Osteoblast (primary cell): Measurements from ENCODE around the gene ATP13A2. TPM values are rescaled to one million over a fixed set of nuclear protein-coding genes. Genes with fewer than 3 reads are reported as not detected.
"Not testable (repeated sequence)": the region's sequence is repeated elsewhere in the genome, so short reads cannot be mapped to it uniquely, and the experiment has no call there.

Experiments used
- DNase-seq: peaks from one replicate; pipeline ENCODE4 v3.0.0; 2011; ENCODE audit warnings: low spot score, mixed read lengths; ENCODE audit not compliant: insufficient read length; ENCODE audit errors: missing footprints
- H2AFZ ChIP-seq: 2 replicates; pipeline ENCODE4 v1.6.0; 2011; ENCODE audit warnings: mild to moderate bottlenecking, low read length
- H3K27ac ChIP-seq: 2 replicates; pipeline ENCODE4 v1.5.1; 2011; ENCODE audit warnings: mild to moderate bottlenecking, low read depth, low read length, moderate library complexity
- H3K27me3 ChIP-seq: 2 replicates; pipeline ENCODE4 v1.6.0; 2012; ENCODE audit warnings: mild to moderate bottlenecking, control low read depth, inconsistent platforms, low read length, moderate library complexity; ENCODE audit not compliant: insufficient read depth
- H3K36me3 ChIP-seq: 2 replicates; pipeline ENCODE4 v1.5.1; 2011; ENCODE audit warnings: mild to moderate bottlenecking, low read length, control low read depth, moderate library complexity; ENCODE audit not compliant: insufficient read depth
- H3K4me1 ChIP-seq: 2 replicates; pipeline ENCODE4 v1.5.1; 2011; ENCODE audit warnings: mild to moderate bottlenecking, low read length, control low read depth, moderate library complexity; ENCODE audit not compliant: insufficient read depth
- H3K4me2 ChIP-seq: 2 replicates; pipeline ENCODE4 v1.6.0; 2011; ENCODE audit warnings: mild to moderate bottlenecking, low read length; ENCODE audit not compliant: insufficient read depth
- H3K4me3 ChIP-seq: fragments of 200-600 bp; sonication (generic); 3 replicates; pipeline ENCODE4 v1.5.1; 2012; ENCODE audit warnings: mild to moderate bottlenecking, low read length, inconsistent platforms; ENCODE audit not compliant: insufficient read depth
- H3K79me2 ChIP-seq: 2 replicates; pipeline ENCODE4 v1.6.0; 2012; ENCODE audit warnings: mild to moderate bottlenecking, low read length, control low read depth, inconsistent platforms; ENCODE audit not compliant: insufficient read depth
- H3K9me3 ChIP-seq: 2 replicates; pipeline ENCODE4 v1.5.1; 2011; ENCODE audit warnings: low read depth, low read length, control low read depth
- H4K20me1 ChIP-seq: 2 replicates; pipeline ENCODE4 v1.6.0; 2012; ENCODE audit warnings: mild to moderate bottlenecking, low read length, control low read depth; ENCODE audit not compliant: insufficient read depth
- CTCF ChIP-seq: IDR thresholded peaks from 2 replicates; pipeline ENCODE4 v1.5.1; 2011; ENCODE audit warnings: mild to moderate bottlenecking, low read depth, low read length, moderate library complexity; ENCODE audit errors: extremely low read depth
- total RNA-seq: library from RNA; depleted of rRNA; stranded (reverse); fragments of >200 nt; gene quantifications from 2 replicates; pipeline ENCODE4 v1.2.3, GENCODE V29; 2012

ATP13A2 gene
- total RNA-seq, 1 donor = 34.4 TPM

- no peak for TF ChIP-seq CTCF
- Histone ChIP-seq H3K27ac (no peak overlapping the region), H2AFZ (no peak overlapping the region), H3K4me2 (no peak overlapping the region), H4K20me1 (no peaks in the 10 kb centered on the region), H3K79me2 (no peaks in the 10 kb centered on the region), H3K4me1 (peaks cover 13% of the 10 kb centered on the region), H3K36me3 (peaks cover 11% of the 10 kb centered on the region), H3K9me3 (no peaks in the 10 kb centered on the region), H3K27me3 (no peaks in the 10 kb centered on the region), H3K4me3 (no peak overlapping the region)
- no peak for DNase-seq
Measured at GRCh38 chr1:16966282-16966681, 45.4 kb downstream of the ATP13A2 start.

- Histone ChIP-seq H3K4me3 (no peak overlapping the region), H3K79me2 (no peaks in the 10 kb centered on the region), H4K20me1 (no peaks in the 10 kb centered on the region), H3K36me3 (peaks cover 7% of the 10 kb centered on the region), H3K27ac (no peak overlapping the region), H3K4me1 (peaks cover 16% of the 10 kb centered on the region), H3K9me3 (no peaks in the 10 kb centered on the region), H3K4me2 (no peak overlapping the region), H3K27me3 (no peaks in the 10 kb centered on the region), H2AFZ (no peak overlapping the region)
- no peak for TF ChIP-seq CTCF
- DNase-seq = no peak
Measured at GRCh38 chr1:16965486-16966067, 46.2 kb downstream of the ATP13A2 start.

- H2AFZ ChIP-seq, H3K4me2 ChIP-seq, H4K20me1 ChIP-seq, H3K36me3 ChIP-seq, H3K9me3 ChIP-seq, DNase-seq, H3K4me3 ChIP-seq, H3K27me3 ChIP-seq, H3K79me2 ChIP-seq, H3K27ac ChIP-seq: not testable (repeated sequence)
- peaks cover 20% of the 10 kb centered on the region for H3K4me1 ChIP-seq
Measured at GRCh38 chr1:16964169-16964568, 47.6 kb downstream of the ATP13A2 start.

GRCh38 chr1:16961297-16962133, 50.2 kb downstream of the ATP13A2 start:
- Histone ChIP-seq H3K4me2 (peak overlapping the region; percentile 87), H4K20me1 (no peaks in the 10 kb centered on the region), H3K4me3 (peak overlapping the region; percentile 66), H3K79me2 (no peaks in the 10 kb centered on the region), H3K4me1 (peaks cover 11% of the 10 kb centered on the region), H3K27ac (no peak overlapping the region), H2AFZ (no peak overlapping the region), H3K27me3 (no peaks in the 10 kb centered on the region), H3K36me3 (peaks cover 2% of the 10 kb centered on the region), H3K9me3 (no peaks in the 10 kb centered on the region)
- no peak for TF ChIP-seq CTCF
- DNase-seq = no peak
